ENCODE measurements around the gene ATP8B4.

The ATP8B4 gene

GRCh38 chr15:50067254-50067653 lies 51.8 kb downstream of the ATP8B4 start:
- no peak overlapping the region for H3K9ac ChIP-seq (ENCODE audit: low read length)
- H3K27me3 ChIP-seq (ENCODE audit: low read length), result no peaks in the 10 kb centered on the region
- no peak overlapping the region for H3K27ac ChIP-seq (ENCODE audit: low read depth, low read length)
- no peak overlapping the region for H3K4me3 ChIP-seq (ENCODE audit: insufficient read depth, low read length, poor library complexity, severe bottlenecking)
- no peaks in the 10 kb centered on the region for H3F3A ChIP-seq (ENCODE audit: insufficient read depth)
- H3K9me2 ChIP-seq (replicated peaks; ENCODE audit: insufficient read depth, low read length), result no peaks in the 10 kb centered on the region
- H3K36me3 ChIP-seq (ENCODE audit: low read length), result no peaks in the 10 kb centered on the region
- H3K79me2 ChIP-seq (ENCODE audit: insufficient read depth, low read length), result no peaks in the 10 kb centered on the region
- no peak for TF ChIP-seq EZH2phosphoT487 (conservative IDR thresholded peaks at IDR 0.05; ENCODE audit: low read length)
- no peak for TF ChIP-seq CTCF (IDR thresholded peaks at IDR 0.05; ENCODE audit: insufficient read depth, low read length, poor library complexity, severe bottlenecking)
- H3K9me3 ChIP-seq (ENCODE audit: insufficient read depth, low read length), result no peaks in the 10 kb centered on the region
- no peaks in the 10 kb centered on the region for H4K20me1 ChIP-seq (ENCODE audit: low read depth, low read length)
- H2AFZ ChIP-seq (ENCODE audit: low read depth, low read length, severe bottlenecking), result no peak overlapping the region
- H3K4me2 ChIP-seq (ENCODE audit: low read depth, low read length, poor library complexity, severe bottlenecking), result no peak overlapping the region

- Histone ChIP-seq H3K27me3 (ENCODE audit: low read length) (no peaks in the 10 kb centered on the region), H3K9me2 (replicated peaks; ENCODE audit: insufficient read depth, low read length) (no peaks in the 10 kb centered on the region), H3K9ac (ENCODE audit: low read length) (no peak overlapping the region), H3K79me2 (ENCODE audit: insufficient read depth, low read length) (no peaks in the 10 kb centered on the region), H3F3A (ENCODE audit: insufficient read depth) (no peaks in the 10 kb centered on the region), H3K9me3 (ENCODE audit: insufficient read depth, low read length) (no peaks in the 10 kb centered on the region), H3K36me3 (ENCODE audit: low read length) (no peaks in the 10 kb centered on the region), H3K27ac (ENCODE audit: low read depth, low read length) (no peak overlapping the region), H2AFZ (ENCODE audit: low read depth, low read length, severe bottlenecking) (no peak overlapping the region), H3K4me2 (ENCODE audit: low read depth, low read length, poor library complexity, severe bottlenecking) (no peak overlapping the region), H3K4me3 (ENCODE audit: insufficient read depth, low read length, poor library complexity, severe bottlenecking) (no peak overlapping the region), H4K20me1 (ENCODE audit: low read depth, low read length) (no peaks in the 10 kb centered on the region)
- no peak for TF ChIP-seq CTCF (IDR thresholded peaks at IDR 0.05; ENCODE audit: insufficient read depth, low read length, poor library complexity, severe bottlenecking)
- no peak for TF ChIP-seq EZH2phosphoT487 (conservative IDR thresholded peaks at IDR 0.05; ENCODE audit: low read length)
Measured at GRCh38 chr15:50066666-50067065, 52.4 kb downstream of the ATP8B4 start.

GRCh38 chr15:50066202-50066601 lies 52.8 kb downstream of the ATP8B4 start:
- Histone ChIP-seq H3K9me2 (replicated peaks; ENCODE audit: insufficient read depth, low read length) (no peaks in the 10 kb centered on the region), H2AFZ (ENCODE audit: low read depth, low read length, severe bottlenecking) (no peak overlapping the region), H3K36me3 (ENCODE audit: low read length) (no peaks in the 10 kb centered on the region), H3F3A (ENCODE audit: insufficient read depth) (no peaks in the 10 kb centered on the region), H3K9me3 (ENCODE audit: insufficient read depth, low read length) (no peaks in the 10 kb centered on the region), H3K27ac (ENCODE audit: low read depth, low read length) (no peak overlapping the region), H3K4me2 (ENCODE audit: low read depth, low read length, poor library complexity, severe bottlenecking) (no peak overlapping the region), H3K27me3 (ENCODE audit: low read length) (no peaks in the 10 kb centered on the region), H4K20me1 (ENCODE audit: low read depth, low read length) (no peaks in the 10 kb centered on the region), H3K4me3 (ENCODE audit: insufficient read depth, low read length, poor library complexity, severe bottlenecking) (no peak overlapping the region), H3K79me2 (ENCODE audit: insufficient read depth, low read length) (no peaks in the 10 kb centered on the region), H3K9ac (ENCODE audit: low read length) (no peak overlapping the region)
- TF ChIP-seq EZH2phosphoT487 (conservative IDR thresholded peaks at IDR 0.05; ENCODE audit: low read length) (no peak), CTCF (IDR thresholded peaks at IDR 0.05; ENCODE audit: insufficient read depth, low read length, poor library complexity, severe bottlenecking) (no peak)

All from SU-DHL-6 (cell line).